SIG-M5 treated with dmso at 0.1 percent for 504 hours (cell line): ENCODE data around the gene KIF22.
"Not testable (repeated sequence)": the region's sequence is repeated elsewhere in the genome, so short reads cannot be mapped to it uniquely, and the experiment has no call there.

Experiments
- DNase-seq: peaks from one replicate; lab custom pipeline; 2025; ENCODE audit not compliant: unreplicated experiment; lab: John Stamatoyannopoulos, UW

The KIF22 gene

GRCh38 chr16:29793153-29793552, 2.6 kb downstream of the KIF22 start:
- DNase-seq = not testable (repeated sequence)

- DNase-seq = no peak
Measured at GRCh38 chr16:29794231-29794710, 3.7 kb downstream of the KIF22 start.

- DNase-seq = no peak
Measured at GRCh38 chr16:29802416-29802935, 11.9 kb downstream of the KIF22 start.

- no peak for DNase-seq
Measured at GRCh38 chr16:29804020-29804419, 13.5 kb downstream of the KIF22 start.

GRCh38 chr16:29804455-29805231, 14.1 kb downstream of the KIF22 start:
- peak; percentile 55 for DNase-seq

GRCh38 chr16:29805232-29806098, 14.9 kb downstream of the KIF22 start:
- DNase-seq = peak; percentile 96

- peak; percentile 89 for DNase-seq
Measured at GRCh38 chr16:29806099-29806579, 15.6 kb downstream of the KIF22 start, which contains the start of gene MAZ. TSS of gene MAZ (plus strand) at chr16:29806529. CDS start at chr16:29806702, 173 bp downstream.

- DNase-seq = peak; percentile 63
Measured at GRCh38 chr16:29806641-29807425, 16.3 kb downstream of the KIF22 start.

GRCh38 chr16:29807426-29808218, 17.1 kb downstream of the KIF22 start:
- peak; percentile 87 for DNase-seq

GRCh38 chr16:29808219-29808900, 17.8 kb downstream of the KIF22 start:
- DNase-seq = no peak

GRCh38 chr16:29809031-29809747, 18.6 kb downstream of the KIF22 start:
- no peak for DNase-seq

- peak; percentile 53 for DNase-seq
Measured at GRCh38 chr16:29809850-29810698, 19.5 kb downstream of the KIF22 start.

- DNase-seq = no peak
Measured at GRCh38 chr16:29810699-29811169, 20.2 kb downstream of the KIF22 start.

GRCh38 chr16:29811170-29811895, 20.8 kb downstream of the KIF22 start:
- DNase-seq = peak; percentile 83

- DNase-seq = no peak
Measured at GRCh38 chr16:29811896-29812665, 21.5 kb downstream of the KIF22 start, which contains the start of gene PRRT2. TSS of gene PRRT2 (plus strand) at chr16:29812193. CDS start at chr16:29813055, 862 bp downstream.
